Stimulated activated CD8-positive, alpha-beta memory T cell treated with anti-CD3 and anti-CD28 coated beads, Interleukin-12 subunit alpha, Interleukin-12 subunit beta, amount 100 ng/mL, for 4 hours (primary cell): ENCODE measurements around the gene MRPL14.
"Not testable (repeated sequence)": the region's sequence is repeated elsewhere in the genome, so short reads cannot be mapped to it uniquely, and the experiment has no call there.

Source experiments
- DNase-seq: peaks from one replicate; pipeline ENCODE4 v3.0.0-alpha.2; 2020; ENCODE audit warnings: low read depth

MRPL14 gene

DNA sequence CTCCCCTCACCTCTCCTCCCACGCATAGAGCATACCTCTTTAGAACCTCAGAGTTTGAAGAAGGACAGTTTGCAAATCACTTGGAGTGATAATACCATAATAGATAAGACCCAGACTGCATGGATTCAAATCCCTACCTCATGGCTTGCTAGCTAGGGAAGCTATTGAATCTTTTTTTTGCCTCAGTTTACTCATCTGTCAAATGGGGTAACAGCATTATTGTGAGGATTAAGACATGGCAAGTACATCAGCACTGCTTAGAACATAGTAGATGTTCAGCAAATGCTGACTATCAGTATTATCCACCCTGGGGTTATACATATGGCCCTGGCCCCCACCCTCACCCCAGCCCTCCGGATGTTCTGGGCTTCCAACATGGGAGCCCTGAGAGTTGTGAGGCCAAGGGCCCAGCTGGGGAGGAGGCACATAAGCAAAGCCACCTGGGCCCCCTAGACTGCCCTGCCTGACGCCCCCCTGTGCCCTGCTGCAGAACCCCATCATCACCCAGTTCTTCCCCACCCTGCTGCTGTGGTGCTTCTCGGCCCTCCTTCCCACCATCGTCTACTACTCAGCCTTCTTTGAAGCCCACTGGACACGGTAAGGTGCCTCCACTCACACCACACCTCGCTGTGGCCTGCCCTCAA lies 22.2 kb upstream of the MRPL14 start:
- DNase-seq = no peak

DNA sequence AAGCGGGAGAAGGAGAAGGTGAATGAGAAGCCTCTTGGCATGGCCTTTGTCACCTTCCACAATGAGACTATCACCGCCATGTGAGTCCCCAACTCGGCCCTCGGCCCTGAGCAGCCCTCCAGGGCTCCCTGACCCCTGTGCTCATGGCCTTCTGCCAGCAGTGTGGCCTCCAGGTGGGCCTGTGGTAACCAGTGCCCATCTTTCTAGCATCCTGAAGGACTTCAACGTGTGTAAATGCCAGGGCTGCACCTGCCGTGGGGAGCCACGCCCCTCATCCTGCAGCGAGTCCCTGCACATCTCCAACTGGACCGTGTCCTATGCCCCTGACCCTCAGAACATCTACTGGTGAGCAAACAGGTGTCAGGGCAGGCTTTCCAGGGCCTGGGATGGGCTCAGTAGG lies 21.1 kb upstream of the MRPL14 start:
- no peak for DNase-seq

DNA sequence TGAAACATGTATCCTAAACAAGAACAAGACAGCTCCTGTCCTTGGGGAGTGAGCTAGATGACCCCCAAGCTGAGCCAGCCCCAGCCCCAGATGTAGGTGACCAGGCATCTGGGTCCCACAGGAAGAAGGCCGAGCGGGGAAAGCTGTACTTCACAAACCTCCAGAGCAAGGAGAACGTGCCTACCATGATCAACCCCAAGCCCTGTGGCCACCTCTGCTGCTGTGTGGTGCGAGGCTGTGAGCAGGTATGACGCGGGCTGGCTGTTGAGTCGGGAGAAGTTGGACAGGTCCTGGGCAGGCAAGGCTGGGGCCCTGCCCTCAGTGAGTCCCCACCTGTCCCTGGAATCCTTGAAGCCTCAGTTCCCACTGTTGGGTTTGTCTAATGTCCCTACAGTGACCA lies 20.0 kb upstream of the MRPL14 start:
- DNase-seq = no peak

DNA sequence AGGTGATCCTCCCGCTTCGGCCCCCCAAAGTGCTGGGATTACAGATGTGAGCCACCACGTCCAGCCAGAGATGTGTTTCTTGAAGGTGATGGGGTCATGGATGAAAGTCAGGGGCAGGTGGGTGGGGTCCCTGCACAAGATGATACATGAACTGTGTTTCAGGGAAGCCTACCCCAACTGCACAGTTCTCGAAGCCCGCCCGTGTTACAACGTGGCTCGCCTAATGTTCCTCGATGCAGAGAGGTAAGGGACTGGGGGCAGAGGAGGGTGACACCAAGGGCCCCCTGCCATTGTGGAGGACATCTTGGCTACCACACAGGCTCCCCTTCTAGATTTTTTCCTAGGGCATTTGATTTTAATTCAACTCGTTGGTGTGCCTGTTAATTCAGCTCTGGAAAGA lies 19.4 kb upstream of the MRPL14 start:
- DNase-seq = no peak

DNA sequence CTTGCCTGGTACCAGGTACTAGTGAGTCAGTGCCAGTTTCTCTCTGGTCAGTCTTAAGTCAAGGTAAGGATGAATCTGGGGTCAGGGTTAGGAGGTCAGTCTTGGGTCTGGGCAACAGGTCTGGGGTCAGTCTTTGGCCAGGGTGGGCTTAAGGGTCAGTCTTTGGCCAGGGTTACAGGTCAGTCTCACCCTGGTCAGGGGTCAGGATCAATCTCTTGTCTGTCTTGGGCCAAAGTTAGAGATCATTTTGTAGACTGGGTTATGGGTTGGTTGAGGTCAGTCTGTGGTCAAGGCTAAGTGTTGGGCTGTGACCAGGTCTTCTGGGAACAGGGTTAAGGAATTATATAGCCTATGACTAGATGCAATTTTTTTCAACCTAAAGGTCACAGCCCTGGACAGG lies 18.6 kb upstream of the MRPL14 start:
- no peak for DNase-seq

DNA sequence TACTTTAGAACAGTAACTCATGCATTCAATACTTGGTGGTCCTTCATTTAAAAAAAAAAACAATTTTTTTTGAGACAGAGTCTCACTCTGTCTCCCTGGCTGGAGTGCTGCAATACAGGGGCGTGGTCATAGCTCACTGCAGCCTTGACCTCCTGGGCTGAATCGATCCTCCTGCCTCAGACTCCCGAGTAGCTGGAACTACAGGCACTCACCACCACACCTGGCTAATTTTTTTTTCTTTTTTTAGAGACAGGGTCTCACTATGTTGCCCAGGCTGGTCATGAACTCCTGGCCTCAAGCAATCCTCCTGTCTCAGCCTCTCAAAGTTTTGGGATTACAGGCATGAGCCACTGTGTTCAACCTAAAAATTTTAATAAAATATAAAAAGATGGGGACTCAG lies 17.3 kb upstream of the MRPL14 start:
- not testable (repeated sequence) for DNase-seq

DNA sequence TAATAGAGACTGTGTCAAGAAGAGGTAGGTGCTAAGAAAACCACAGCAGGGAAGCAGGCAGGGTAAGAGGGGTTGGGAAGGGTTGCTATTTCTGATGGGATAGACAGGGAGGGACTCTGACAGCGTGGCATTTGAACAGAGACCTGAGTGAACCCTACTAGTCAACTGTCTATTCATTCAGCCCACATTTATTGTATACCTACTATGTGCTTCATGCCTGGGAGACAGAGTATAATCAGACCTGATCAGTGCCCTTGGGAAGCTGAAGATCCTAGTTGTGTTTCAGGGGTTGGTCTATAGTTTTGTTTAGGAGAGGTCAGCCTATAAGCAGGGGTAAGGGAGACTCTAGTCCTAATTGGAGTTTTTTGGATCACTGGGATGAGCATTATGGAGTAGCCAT lies 16.5 kb upstream of the MRPL14 start:
- DNase-seq = no peak

DNA sequence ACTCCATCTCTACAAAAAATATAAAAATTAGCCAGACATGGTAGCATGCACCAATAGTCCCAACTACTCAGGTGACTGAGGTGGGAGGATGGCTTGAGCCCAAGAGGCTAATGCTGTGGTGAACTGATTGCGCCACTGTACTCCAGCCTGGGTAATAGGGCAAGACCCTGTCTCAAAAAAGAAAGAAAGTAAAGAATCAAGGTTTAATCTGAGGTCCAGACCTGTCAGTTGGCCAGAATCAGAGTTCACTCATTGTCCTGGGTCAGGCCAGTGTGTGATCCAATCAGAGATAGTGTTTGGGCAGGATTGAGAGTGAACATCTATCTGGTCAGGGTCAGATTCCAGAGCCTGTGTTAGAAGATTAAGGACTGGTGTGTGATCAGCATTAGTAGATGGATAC lies 15.6 kb upstream of the MRPL14 start:
- no peak for DNase-seq

DNA sequence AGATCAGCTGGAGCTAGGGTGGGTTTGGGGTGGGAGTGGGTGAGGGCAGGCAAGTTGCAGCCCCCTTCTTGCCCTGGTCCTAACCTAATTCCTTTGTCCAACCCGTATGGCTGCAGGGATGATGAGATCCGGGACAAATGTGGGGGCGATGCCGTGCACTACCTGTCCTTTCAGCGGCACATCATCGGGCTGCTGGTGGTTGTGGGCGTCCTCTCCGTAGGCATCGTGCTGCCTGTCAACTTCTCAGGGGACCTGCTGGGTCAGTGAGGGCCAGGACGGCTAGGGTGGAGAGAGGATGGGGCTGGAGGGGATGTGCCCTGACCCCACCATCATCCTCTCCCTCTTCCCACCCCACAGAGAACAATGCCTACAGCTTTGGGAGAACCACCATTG lies 12.1 kb upstream of the MRPL14 start:
- no peak for DNase-seq

DNA sequence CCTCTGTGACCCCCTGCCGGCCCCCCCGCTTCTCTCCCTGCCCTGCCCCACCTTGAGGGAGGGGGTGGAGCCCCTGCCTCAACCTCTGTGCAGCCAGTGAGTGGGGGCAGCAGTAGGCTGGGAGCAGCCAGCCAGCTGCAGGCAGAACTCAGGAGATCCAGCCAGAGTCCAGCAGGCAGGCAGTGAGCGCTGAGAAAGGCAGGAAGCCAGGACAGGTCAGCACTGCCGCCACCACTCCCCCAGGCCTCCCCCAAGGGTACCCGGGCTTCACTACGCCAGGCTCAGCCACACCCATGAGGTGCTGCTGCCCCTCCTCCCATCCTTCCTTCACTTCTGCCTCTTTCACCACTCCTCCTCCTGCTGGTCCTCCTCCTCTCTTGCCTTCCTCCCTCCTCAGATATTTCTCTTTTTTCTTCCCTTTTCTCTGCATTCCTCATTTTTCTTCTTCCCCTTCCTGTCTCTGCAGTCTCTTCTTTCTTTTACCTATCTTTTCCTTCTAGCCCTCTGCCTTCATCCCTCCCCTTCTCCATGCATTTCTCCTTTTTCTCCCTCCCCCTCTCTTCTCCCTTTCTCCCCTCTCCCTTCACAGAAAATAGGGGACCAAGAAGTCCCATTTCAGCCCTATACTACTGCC lies 11.6 kb upstream of the MRPL14 start:
- DNase-seq = no peak

DNA sequence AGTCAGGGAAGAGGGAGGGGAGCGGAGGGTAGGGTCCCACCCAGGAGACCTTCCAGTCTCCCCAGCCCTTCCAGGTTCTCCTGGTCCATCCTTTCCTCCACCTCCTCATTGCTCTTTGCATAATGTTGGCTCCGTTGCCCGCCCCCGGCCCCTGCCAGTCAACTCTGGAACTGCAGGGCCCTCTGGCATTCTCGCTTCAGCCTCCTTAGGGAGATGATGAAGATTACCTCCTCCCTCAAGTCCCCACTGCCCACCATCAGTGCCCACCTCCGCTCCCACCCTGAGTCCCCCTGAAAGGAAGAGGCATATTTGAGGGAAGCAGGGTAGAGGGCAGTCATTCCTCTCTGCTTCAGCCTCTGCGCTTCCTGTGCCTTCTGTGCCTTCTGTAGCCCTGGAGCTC lies 8.6 kb upstream of the MRPL14 start:
- no peak for DNase-seq

DNA sequence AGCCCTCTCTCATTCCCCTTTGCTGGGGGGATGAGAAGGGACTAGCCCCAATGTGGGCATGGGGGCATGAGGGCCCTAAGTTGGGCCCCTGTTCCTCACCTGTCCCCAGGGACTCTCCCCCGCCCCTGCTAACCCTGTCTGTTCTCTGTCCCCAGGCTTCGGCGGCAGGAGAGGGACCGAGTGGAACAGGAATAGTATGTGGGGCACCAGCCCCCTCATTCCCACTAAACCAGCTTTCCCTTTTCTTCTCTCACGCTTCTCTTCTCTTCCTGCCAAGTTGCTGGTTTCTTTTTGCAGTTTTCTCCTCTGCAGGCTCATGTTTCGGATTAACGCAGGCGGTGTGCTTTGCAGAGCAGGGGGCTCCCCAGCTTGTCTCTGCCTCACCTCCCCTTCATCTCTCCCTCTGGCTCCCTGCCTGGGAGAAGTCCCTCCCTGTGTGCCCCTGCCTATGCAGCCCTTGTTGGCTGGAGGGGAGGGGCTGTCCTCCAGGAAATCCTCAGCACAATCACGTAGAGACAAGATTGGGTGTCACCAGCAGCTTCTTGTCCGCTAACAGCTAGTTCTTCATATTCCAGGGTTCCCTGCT lies 8.0 kb upstream of the MRPL14 start:
- no peak for DNase-seq

DNA sequence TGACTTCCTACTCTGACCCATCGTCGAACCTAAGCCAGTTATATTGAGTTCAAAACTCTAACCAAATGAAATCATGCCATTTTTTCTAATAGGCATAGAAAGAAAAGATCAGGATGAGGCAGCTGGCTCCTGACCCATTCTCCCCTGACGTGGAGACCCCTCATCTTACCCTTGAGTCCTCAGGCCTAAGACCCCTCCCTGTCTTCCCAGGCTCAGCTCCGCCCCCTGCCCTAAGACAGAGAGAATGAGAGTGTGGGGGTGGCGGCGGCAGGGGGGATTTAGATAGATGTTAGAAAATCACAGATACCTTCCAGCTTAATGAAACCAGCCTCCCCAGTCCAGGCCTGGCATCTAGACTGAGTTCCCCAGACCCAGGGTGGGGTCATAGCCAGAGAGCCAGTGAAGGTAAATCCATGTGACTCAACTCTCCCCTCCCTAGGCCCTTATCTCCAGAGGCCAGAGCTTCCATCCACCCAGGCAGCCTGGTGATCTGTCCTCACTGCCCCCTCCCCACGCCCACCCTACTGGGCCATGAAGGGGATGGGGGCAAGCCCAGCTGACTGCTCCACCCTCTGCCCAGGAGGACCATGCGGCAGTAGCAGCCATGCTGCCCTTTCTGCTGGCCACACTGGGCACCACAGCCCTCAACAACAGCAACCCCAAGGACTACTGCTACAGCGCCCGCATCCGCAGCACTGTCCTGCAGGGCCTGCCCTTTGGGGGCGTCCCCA lies 6.9 kb upstream of the MRPL14 start:
- no peak for DNase-seq

DNA sequence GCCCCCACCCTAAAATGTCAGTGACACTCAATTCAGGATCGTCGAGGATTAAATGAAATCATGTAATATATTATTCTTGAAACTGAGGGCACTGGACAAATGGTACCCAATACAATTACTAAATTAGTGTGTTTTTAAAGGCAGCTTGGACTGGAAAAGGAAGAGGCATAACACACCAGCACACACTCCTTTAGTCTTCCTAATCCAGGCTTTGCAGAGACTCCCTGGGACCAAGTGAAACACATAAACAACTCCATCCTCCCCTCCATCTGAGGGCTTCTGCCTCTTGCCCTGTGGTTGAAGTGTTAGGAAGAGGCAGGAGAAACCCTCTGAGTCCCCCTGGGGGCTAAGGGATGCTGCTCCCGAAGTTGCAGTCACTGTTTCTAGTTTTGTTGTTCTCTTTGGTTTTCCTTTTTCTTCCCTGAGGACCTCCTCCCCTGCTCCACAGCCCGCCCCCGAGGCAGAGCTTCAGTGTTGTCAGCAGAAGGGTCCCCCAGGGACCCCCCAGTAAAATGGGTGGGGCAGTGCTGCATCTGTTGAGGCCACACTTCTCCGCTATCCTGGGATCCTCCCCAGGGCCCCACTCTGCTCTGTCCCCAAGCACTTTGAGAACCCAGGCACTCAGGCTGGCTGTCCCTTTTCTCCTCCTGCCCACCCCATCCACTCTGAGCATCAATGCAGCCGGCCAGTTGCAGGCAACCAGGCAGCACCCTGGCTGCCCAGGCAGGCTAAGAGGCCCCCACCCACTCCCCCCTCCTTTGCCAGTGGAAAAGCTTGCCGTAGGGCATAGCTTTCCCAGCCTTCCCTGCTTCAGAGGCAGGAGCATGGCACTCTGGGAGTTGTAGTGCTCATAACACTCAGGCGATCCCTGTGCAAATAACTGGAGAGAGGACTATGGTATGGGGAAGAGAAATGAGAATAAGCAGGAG lies 6.0 kb upstream of the MRPL14 start:
- DNase-seq = no peak

DNA sequence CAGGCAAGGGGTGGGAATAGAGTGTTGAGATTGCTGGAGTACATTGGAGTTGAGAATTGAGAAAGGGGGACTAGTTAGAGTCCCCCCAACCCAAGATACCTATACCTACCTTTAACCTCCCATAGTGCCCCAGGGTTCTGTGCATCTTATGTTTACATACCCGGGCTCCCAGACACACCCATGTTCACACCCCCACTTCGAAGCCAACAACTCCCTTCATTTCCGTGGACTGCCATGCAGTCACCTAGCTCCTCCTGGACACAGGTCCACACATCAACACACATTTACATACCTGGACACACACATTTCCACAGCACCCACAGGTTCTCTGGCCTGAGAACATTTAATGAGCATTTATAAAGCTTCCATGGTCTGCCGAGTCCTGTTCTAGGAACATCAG lies 5.2 kb upstream of the MRPL14 start:
- DNase-seq = no peak

DNA sequence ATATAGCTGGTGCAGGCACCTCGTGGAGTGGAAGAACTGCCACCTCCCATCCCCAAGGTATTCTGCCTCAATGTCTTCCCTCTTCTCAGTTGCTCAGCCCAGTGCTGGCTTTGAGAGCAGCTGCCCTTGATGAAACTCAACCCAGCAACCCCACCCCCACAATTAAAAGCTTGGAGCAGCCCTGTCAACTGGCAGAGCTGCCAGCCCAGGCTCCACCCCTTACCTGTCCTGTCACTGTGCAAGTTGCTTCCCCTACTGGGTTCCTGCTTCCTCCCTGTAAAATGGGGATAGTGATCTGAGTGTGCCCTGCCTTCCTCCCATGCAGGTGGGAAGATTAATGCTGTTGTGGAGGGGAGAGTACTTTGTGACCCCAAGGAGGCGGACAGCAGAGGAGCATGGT lies 4.6 kb upstream of the MRPL14 start:
- DNase-seq = no peak

DNA sequence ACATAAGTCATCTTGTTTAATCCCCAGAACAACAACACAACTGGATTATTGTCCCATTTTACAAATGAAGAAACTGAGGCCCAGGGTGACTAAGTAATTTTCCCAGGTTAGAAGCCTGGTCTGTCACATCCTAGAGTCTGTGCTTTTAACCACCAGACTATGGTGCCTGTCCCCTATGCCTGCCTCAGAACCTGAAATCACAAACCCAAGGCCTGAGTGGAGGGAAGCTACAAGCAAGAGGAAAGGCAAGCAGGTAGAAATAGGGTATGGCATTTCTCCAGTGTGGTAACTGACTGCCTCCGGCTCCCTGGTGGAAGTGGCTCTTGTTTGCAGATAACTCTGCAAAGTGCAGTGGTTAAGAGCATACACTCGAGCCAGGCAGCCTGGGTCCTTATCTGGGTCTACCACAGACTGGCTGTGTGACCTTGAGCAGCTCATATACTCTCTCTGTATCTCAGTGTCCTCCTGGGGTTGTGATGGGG lies 2.6 kb upstream of the MRPL14 start:
- no peak for DNase-seq

DNA sequence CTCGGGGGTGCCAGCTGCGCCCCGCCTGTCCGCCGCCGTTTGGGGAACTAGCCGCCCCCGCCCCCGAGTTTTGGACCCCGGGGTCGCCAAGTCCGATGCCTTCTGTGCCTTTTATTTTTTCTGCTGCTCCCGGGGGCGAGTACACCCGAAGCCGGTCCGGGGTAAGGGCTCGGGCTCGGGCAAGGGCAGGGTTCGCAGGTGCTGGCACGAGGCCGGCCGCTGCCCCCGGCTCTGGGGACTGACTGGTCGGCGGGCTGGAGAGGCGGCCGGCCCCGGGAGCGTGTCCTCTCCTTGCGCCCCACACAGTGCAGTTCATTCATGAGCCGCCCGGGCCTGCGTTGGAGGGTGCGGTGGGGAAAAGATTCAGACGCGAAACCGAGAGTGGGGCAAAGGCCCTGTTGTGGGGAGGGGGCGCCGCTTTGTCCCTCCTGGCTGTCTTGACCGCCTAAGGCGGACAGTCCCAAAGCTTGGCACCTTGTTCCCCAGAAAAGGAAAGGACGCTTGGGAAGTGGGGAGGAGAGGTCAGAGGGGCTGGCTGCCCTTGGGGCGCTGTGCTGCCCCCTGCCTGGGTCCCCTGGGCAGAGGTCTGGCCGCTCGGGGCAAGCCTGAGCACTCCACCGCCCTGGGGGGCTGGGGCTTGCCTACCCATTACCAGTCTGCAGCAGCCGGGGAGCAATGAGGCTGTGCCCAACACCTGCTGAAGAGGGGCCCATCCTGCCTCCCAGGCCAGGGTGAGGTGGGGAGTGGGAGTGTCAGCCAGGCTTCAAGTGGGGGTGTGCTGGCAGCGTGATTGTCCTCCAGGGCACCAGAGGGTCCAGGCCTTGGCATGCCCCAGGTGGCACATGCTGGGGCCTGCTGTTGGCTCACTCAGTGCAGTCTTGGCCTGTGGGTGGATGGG lies 1.0 kb upstream of the MRPL14 start:
- DNase-seq = no peak

DNA sequence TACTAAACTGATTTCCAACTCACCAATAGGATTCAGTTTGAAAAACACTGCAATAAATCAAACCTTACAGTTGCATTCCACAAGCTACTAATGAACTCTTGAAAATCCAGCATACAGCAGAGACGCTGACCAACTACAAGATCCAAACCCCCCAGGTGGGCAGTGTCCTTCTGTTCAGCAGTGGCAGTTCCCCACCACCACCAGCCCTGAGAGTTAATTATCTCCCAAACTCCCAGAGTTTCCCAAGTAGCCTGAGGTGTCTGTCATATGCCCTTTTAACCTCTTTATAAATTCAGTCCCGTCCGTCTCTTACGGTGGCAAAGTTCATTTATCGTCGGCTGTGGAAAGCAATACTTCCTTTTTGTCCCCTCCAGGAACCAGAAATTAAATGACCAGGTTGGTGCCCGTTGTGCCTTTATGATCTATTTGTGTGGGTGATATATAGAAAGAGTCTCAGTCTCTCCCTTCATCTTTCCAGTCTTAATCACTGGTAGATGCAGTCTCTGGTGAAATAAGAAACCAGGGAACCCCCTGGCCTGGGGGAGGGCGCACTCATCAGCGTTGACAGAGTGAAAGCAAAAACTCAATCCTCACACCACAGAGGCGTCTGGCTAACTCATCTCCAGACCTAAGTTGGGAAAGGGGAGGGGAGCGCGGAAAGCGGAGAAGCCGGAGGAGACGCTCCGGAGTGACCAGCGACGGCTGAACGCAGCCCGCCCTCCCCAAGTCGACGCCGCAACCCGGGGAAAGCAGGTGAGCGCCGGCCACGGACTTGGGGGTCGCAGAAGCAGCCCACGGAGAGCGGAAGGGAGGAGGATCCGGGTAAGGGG lies 717 bp downstream of the MRPL14 start:
- DNase-seq = peak; percentile 62

DNA sequence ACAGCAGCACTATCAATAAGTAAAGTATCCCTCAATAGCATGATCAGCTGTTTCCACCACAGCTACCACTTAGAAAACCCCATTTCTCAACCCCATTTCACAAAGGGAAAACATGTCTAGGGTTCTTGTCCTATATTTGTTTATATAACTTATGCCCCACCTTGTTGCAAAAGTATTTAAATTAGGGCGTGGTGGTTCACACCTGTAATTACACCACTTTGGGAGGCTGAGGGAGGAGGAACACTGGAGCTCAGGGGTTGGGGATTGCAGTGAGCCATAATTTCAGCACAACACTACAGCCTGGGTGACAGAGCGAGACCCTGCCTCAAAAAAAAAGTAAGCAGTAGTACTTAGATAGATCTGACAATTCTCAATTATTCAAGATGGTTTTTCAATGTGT lies 3.7 kb downstream of the MRPL14 start:
- no peak for DNase-seq
